SJSA1 (cell line): ENCODE data around the gene MSH4. TPM values are rescaled to one million over a fixed set of nuclear protein-coding genes. Genes with fewer than 3 reads are reported as not detected.
"Not testable (repeated sequence)": the region's sequence is repeated elsewhere in the genome, so short reads cannot be mapped to it uniquely, and the experiment has no call there.

ENCODE experiments used
- DNase-seq, 2 experiments: peaks; one replicate each; pipeline ENCODE4 v3.0.0-alpha.2; 2015 to 2020; ENCODE audit warnings: low spot score in 2 of 2, low read depth in 1 of 2
- H3K27ac ChIP-seq: fragments of 250-450 bp; sonication (Bioruptor Pico); 2 replicates; pipeline ENCODE4 v1.5.1; 2020; ENCODE audit warnings: mild to moderate bottlenecking, moderate library complexity
- H3K27me3 ChIP-seq: fragments of 250-450 bp; sonication (Bioruptor Pico); replicated peaks from 2 replicates; pipeline ENCODE4 v1.5.1; 2020; ENCODE audit warnings: mild to moderate bottlenecking, moderate library complexity
- H3K36me3 ChIP-seq: fragments of 250-450 bp; sonication (Bioruptor Pico); 2 replicates; pipeline ENCODE4 v1.5.1; 2020; ENCODE audit warnings: mild to moderate bottlenecking
- H3K4me1 ChIP-seq: fragments of 250-450 bp; sonication (Bioruptor Pico); replicated peaks from 2 replicates; pipeline ENCODE4 v1.6.1; 2021; ENCODE audit warnings: mild to moderate bottlenecking
- H3K4me3 ChIP-seq: fragments of 250-450 bp; sonication (Bioruptor Pico); 2 replicates; pipeline ENCODE4 v1.5.1; 2020; ENCODE audit warnings: mild to moderate bottlenecking
- H3K9me3 ChIP-seq: fragments of 250-450 bp; sonication (Bioruptor Pico); replicated peaks from 2 replicates; pipeline ENCODE4 v1.5.1; 2020; ENCODE audit warnings: mild to moderate bottlenecking
- total RNA-seq: library from RNA; depleted of rRNA; stranded (reverse); fragments of >200 nt; shearing (Covaris generic); gene quantifications from 2 replicates; pipeline ENCODE4 v1.2.3, GENCODE V29; 2014; rRNA removed

MSH4 gene
- total RNA-seq, 1 experiment from 2014 or later, result 0.13 TPM

DNA sequence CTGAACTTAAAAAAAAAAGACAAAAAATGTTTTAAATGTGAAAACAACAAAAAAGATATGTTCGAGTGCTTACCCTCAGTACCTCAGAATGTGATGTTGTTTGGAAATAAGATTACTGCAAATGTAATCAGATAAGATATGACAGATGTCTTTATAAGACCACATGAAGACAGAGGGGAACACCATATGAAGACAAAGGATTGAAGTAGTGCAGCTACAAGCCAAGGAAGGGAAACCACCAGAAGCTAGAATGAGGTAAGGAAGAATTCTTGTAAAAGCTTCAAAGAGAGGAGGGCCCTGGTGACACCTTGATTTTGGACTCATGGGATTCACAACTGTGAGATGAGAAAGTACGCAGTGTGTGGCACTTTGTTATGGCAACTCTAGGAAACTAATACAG is 120.2 kb downstream of the MSH4 start:
- Histone ChIP-seq H3K27me3 (peaks cover 4% of the 10 kb centered on the region; the same call in 1 of the 2 replicates), H3K9me3 (no peaks in the 10 kb centered on the region), H3K27ac (no peak overlapping the region), H3K4me1 (no peaks in the 10 kb centered on the region), H3K36me3 (no peaks in the 10 kb centered on the region), H3K4me3 (no peak overlapping the region)
- no peak for DNase-seq

DNA sequence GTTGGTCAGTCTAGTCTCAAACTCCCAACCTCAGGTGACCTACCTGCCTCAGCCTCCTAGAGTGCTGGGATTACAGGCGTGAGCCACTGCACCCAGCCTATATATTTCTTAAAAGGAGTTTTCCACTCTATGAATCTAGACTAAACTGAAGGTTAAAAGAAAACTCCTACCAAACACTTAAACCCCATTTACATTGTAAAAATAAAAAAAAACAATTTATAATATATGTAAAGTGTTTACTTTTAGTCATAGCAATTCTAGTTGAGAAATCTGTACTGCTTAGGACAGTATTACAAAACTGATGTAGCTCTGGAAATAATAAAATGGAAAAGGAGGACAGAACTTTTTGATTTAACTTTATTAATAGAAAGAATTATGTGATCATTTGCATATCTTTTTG is 126.0 kb downstream of the MSH4 start:
- Histone ChIP-seq H3K27ac (no peak overlapping the region), H3K9me3 (no peaks in the 10 kb centered on the region), H3K4me1 (no peaks in the 10 kb centered on the region), H3K4me3 (no peak overlapping the region), H3K36me3 (no peaks in the 10 kb centered on the region), H3K27me3 (no peaks in the 10 kb centered on the region)
- no peak for DNase-seq

DNA sequence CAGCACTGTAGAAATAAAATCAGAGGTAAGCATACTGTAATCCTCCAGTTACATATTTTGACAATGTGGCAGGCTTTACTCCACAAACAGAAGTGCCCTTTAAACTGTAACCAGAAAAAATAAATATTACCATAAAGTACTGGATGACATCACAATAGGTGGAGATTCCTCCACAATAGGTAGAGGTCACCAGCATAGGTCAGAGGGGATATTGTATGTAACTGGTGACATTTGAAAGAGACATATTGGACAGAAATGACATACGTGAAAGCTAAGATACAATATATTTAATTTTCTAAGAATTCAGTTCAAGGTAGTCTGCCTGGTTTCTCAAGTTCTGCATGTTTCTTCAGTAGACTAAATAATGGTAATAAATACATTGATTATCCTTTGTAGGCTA is 135.6 kb downstream of the MSH4 start, which contains the start of gene ASB17:
Gene ASB17 (minus strand): TSS at position 101 of the 400 bp plus-strand sequence. CDS start 113 bp downstream, outside the sequence.
- Histone ChIP-seq H3K27me3 (no peaks in the 10 kb centered on the region), H3K4me1 (no peaks in the 10 kb centered on the region), H3K27ac (no peak within 1 kb of the TSS), H3K4me3 (no peak within 1 kb of the TSS), H3K36me3 (no peaks in the 10 kb centered on the region), H3K9me3 (no peaks in the 10 kb centered on the region)
- no peak for DNase-seq

DNA sequence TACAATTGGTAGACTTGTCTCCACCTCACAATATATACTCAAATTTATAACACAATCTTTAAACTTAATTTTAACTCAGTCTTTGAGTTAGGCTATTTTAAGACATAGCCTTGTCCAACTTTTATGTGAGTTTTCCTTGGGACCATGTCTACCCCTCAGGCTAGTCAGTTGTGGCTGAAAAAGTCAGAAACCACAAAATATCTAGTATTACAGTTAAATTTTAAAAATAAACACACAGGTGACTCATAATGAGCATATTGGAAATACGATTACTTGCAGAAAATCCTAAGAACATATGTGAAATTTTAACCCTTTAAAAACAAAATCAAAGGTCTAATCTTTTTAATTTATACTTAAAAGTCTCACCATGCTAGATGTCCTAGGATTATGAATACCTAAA is 140.4 kb downstream of the MSH4 start:
- Histone ChIP-seq H3K4me1 (no peaks in the 10 kb centered on the region), H3K27me3 (no peaks in the 10 kb centered on the region), H3K36me3 (no peaks in the 10 kb centered on the region), H3K27ac (no peak overlapping the region), H3K4me3 (no peak overlapping the region), H3K9me3 (no peaks in the 10 kb centered on the region)
- DNase-seq, result no peak

DNA sequence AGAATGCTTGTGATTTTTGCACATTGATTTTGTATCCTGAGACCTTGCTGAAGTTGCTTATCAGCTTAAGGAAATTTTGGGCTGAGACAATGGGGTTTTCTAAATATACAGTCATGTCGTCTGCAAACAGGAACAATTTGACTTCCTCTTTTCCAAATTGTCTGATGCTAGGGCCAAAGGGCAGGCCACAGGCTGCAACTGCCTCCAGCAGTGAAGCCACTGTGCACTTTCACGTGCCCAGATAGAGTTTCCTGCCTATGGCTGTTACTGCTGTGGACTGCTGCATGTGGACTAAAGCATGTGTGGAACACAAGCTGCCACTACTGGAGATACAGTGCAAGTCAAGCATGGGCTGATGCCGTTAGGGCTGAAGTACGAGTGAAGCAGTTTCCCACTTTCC is 146.4 kb downstream of the MSH4 start:
- H3K36me3 ChIP-seq, H3K9me3 ChIP-seq, DNase-seq, H3K4me1 ChIP-seq, H3K27ac ChIP-seq, H3K27me3 ChIP-seq, H3K4me3 ChIP-seq: not testable (repeated sequence)

DNA sequence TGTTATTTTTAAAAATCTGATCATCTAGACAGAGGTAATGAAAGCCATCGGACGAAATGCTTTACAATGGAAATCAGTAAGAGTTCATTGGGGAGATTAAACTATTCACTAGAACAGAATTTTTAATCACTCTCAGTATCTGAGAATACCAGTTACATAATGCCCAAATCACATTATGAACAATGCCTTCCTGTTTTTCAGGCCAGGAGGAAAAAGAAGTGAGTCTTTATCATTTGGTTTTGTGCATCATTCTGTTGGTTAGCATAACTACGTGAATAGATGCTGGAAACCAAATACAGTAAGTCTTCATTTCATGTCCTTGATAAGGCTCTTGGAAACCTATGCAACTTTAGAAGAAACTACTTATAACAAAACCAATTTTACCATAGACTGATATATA is 153.5 kb downstream of the MSH4 start:
- Histone ChIP-seq H3K9me3 (no peaks in the 10 kb centered on the region), H3K4me3 (no peak overlapping the region), H3K36me3 (no peaks in the 10 kb centered on the region), H3K27me3 (no peaks in the 10 kb centered on the region; the same call in 1 of the 2 replicates), H3K27ac (no peak overlapping the region), H3K4me1 (no peaks in the 10 kb centered on the region)
- no peak for DNase-seq

DNA sequence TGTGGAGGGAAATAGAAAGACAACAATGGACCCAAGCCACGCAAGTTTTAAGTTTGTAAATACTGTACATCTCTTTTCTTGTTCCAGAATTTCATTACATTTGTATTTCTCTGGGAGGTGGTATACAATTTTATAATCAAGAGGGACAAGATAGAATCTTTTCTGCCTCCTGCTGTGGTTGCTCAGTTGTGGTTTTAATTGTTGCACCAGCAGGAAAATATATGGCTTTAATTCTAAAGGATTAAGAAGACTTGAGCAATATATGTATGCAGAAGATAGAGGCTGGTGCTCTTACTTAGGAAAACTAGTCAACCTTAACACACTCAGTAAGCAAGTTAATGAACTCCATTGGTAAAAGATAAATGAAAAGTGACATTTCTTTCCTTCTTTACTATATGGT is 155.3 kb downstream of the MSH4 start:
- Histone ChIP-seq H3K4me3 (no peak overlapping the region), H3K9me3 (no peaks in the 10 kb centered on the region)

DNA sequence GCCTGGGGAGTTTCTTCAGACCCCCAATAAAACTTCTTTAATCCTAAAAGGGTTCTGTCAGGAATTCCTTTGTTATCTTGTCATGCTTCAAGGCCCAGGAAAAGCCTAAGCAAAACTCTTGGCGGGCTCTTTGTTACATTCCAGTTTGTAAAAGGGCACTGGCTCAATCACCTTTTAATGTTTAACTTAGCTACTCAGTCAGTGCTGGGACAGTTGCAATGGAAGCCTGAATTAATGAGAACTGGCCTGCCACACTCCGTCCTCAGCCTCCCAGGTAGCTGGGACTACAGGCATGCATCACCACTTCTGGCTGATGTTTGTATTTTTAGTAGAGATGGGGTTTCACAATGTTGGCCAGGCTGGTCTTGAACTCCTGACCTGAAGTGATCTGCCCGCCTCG is 156.8 kb downstream of the MSH4 start:
- Histone ChIP-seq H3K27ac (no peak overlapping the region), H3K36me3 (no peaks in the 10 kb centered on the region), H3K4me3 (no peak overlapping the region), H3K27me3 (no peaks in the 10 kb centered on the region; the same call in 1 of the 2 replicates), H3K4me1 (no peaks in the 10 kb centered on the region), H3K9me3 (no peaks in the 10 kb centered on the region)
- no peak for DNase-seq

More for the DNA sequence above, 155.3 kb downstream of the MSH4 start:
- H3K4me1 ChIP-seq, result no peaks in the 10 kb centered on the region
- H3K36me3 ChIP-seq, result no peaks in the 10 kb centered on the region
- no peak overlapping the region for H3K27ac ChIP-seq
- H3K27me3 ChIP-seq, result no peaks in the 10 kb centered on the region; the same call in 1 of the 2 replicates
- no peak for DNase-seq

DNA sequence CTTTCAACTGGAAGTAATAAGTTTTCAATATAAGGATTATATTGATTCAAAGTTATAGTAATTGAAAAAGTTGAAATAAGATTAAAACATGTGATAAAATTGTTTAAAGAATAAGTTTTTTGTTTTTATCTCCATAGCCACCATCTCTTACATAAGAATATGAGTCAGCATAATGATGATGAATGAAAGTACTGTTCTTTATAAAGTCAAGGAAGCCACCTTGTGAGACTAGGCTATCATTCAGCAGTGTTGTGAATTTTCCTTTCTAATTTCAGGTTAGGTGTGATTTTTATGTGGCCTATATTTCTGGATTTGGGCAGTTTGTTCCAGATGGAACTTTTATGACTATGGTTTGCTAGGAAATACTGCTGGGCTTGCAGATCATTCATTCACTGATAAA is 157.9 kb downstream of the MSH4 start:
- Histone ChIP-seq H3K36me3 (no peaks in the 10 kb centered on the region), H3K4me1 (no peaks in the 10 kb centered on the region), H3K4me3 (no peak overlapping the region), H3K27me3 (no peaks in the 10 kb centered on the region; the same call in 1 of the 2 replicates), H3K27ac (no peak overlapping the region), H3K9me3 (no peaks in the 10 kb centered on the region)
- no peak for DNase-seq

Other genes with a start within 250 kb of the MSH4 start
- gene SLC44A5, start 185.8 kb upstream of the MSH4 start, total RNA-seq, result 0.05 TPM in 1 of 2 replicates, not detected in the other
- 52.0 and 76.4 TPM in 2 replicates for gene ACADM, start 72.2 kb upstream of the MSH4 start, total RNA-seq
- gene RABGGTB, start 10.6 kb upstream of the MSH4 start, total RNA-seq, result 144 and 184 TPM in 2 replicates
- not detected in 2 replicates for gene ASB17, start 135.5 kb downstream of the MSH4 start, total RNA-seq